IPS-15b (cell line): ENCODE measurements around the gene LPIN1.
"Not testable (repeated sequence)": the region's sequence is repeated elsewhere in the genome, so short reads cannot be mapped to it uniquely, and the experiment has no call there.

Experiments used
- H3K27me3 ChIP-seq: one replicate; pipeline ENCODE4 v1.6.1; 2013; ENCODE audit warnings: low read length; ENCODE audit not compliant: control insufficient read depth, insufficient read depth
- H3K36me3 ChIP-seq: one replicate; pipeline ENCODE4 v1.6.1; 2013; ENCODE audit warnings: low read length; ENCODE audit not compliant: control insufficient read depth, insufficient read depth
- H3K4me1 ChIP-seq: one replicate; pipeline ENCODE4 v1.6.1; 2013; ENCODE audit warnings: mild to moderate bottlenecking, low read length; ENCODE audit not compliant: control insufficient read depth, insufficient read depth
- H3K4me3 ChIP-seq: one replicate; pipeline ENCODE4 v1.5.1; 2013; ENCODE audit warnings: low read depth, low read length
- H3K9ac ChIP-seq: one replicate; pipeline ENCODE4 v1.6.1; 2013; ENCODE audit warnings: low read depth, mild to moderate bottlenecking, low read length
- H3K9me3 ChIP-seq: one replicate; pipeline ENCODE4 v1.6.1; 2013; ENCODE audit warnings: mild to moderate bottlenecking, low read length; ENCODE audit not compliant: control insufficient read depth, insufficient read depth

The LPIN1 gene

GRCh38 chr2:11799826-11800225 lies 53.4 kb downstream of the LPIN1 start:
- Histone ChIP-seq H3K9me3 (no peaks in the 10 kb centered on the region), H3K27me3 (no peaks in the 10 kb centered on the region), H3K36me3 (peaks cover 12% of the 10 kb centered on the region), H3K9ac (no peak overlapping the region), H3K4me1 (no peaks in the 10 kb centered on the region), H3K4me3 (no peak overlapping the region)

- H3K4me1 ChIP-seq, result no peaks in the 10 kb centered on the region
- H3K9me3 ChIP-seq, result no peaks in the 10 kb centered on the region
- no peak overlapping the region for H3K4me3 ChIP-seq
- H3K27me3 ChIP-seq, result no peaks in the 10 kb centered on the region
- H3K36me3 ChIP-seq, result peaks cover 7% of the 10 kb centered on the region
- no peak overlapping the region for H3K9ac ChIP-seq
Measured at GRCh38 chr2:11802782-11803191, 56.4 kb downstream of the LPIN1 start.

DNA sequence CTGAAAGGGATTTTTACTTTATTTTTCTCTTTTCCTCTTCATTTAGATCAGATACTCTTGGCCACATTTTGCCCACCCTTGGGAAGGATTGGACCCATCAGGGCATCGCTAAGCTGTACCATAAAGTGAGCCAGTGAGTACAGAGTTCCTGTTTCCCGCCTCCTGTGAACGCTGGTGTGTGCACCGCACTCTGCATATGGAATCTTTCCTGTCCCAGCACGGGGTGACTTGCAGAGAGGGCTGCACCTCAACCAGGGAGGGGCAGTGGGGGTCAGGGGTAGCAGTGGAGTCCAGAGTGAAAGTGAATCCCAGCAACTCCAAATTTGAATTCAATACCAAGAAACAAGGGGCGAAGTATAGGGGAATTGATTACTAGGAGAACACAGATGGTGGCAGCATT lies 58.6 kb downstream of the LPIN1 start:
- H3K9ac ChIP-seq, result no peak overlapping the region
- no peaks in the 10 kb centered on the region for H3K4me1 ChIP-seq

GRCh38 chr2:11805920-11806319 lies 59.5 kb downstream of the LPIN1 start:
- Histone ChIP-seq H3K36me3 (peaks cover 10% of the 10 kb centered on the region), H3K4me1 (no peaks in the 10 kb centered on the region), H3K9me3 (no peaks in the 10 kb centered on the region), H3K9ac (no peak overlapping the region), H3K4me3 (no peak overlapping the region), H3K27me3 (no peaks in the 10 kb centered on the region)

More for the DNA sequence above, 58.6 kb downstream of the LPIN1 start:
- no peaks in the 10 kb centered on the region for H3K27me3 ChIP-seq
- no peak overlapping the region for H3K4me3 ChIP-seq
- no peaks in the 10 kb centered on the region for H3K9me3 ChIP-seq
- H3K36me3 ChIP-seq, result peaks cover 10% of the 10 kb centered on the region

- H3K27me3 ChIP-seq, result no peaks in the 10 kb centered on the region
- no peaks in the 10 kb centered on the region for H3K4me1 ChIP-seq
- H3K4me3 ChIP-seq, result no peak overlapping the region
- peaks cover 10% of the 10 kb centered on the region for H3K36me3 ChIP-seq
- H3K9me3 ChIP-seq, result no peaks in the 10 kb centered on the region
- H3K9ac ChIP-seq, result no peak overlapping the region
Measured at GRCh38 chr2:11807156-11808015, 61.0 kb downstream of the LPIN1 start.

DNA sequence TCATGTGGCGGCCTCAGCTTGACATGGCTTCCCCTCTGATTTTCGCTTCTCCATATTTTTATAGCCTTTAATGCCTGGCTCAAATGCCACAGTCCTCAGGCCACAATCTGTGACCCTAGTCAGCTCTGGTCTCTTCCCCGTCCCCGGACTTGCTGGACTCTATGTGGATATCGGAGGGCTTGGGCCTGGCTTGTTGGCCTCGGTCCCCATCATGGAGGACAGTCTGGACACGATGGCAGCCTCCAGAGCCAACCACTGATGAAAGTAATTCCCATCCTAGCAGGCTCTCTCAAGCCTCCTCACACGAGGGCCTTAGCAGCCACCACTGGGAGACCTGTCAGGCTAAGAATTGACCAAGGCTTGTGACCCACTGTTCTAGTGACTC lies 61.6 kb downstream of the LPIN1 start:
- Histone ChIP-seq H3K27me3 (no peaks in the 10 kb centered on the region), H3K4me1 (no peaks in the 10 kb centered on the region), H3K9me3 (no peaks in the 10 kb centered on the region), H3K4me3 (no peak overlapping the region), H3K9ac (no peak overlapping the region), H3K36me3 (peaks cover 10% of the 10 kb centered on the region)

DNA sequence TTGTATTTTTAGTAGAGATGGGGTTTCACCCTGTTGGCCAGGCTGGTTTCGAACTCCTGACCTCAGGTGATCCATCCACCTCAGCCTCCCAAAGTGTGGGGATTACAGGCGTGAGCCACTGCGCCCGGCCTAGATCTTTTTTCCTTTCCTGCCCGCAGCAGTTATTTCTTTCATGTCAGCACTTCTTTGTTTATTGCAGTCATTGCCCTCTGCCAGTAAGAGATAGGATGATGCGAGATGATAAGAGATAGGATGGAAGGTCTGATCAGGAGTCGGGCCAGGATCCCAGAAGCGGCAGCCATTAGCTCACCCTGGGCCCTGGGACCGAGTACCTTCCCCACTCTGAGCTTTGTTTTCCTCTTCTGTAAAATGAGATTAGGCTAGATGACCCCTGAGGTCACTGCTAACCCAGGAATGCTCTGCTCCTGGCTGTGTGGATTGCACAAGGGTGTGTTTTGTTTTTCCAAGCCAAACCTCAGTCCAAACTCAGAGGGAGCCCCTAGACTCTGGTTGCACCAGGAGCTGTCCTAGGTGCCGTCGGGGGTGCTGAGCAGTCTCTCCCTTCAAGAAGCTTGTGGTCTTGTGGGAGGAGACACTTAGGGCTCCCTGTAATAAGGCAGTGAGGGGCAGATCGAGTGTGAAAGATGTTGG lies 63.3 kb downstream of the LPIN1 start:
- Histone ChIP-seq H3K4me1 (no peaks in the 10 kb centered on the region), H3K4me3 (no peak overlapping the region), H3K9ac (no peak overlapping the region), H3K9me3 (no peaks in the 10 kb centered on the region), H3K36me3 (peaks cover 10% of the 10 kb centered on the region), H3K27me3 (no peaks in the 10 kb centered on the region)

- no peaks in the 10 kb centered on the region for H3K4me1 ChIP-seq
- H3K4me3 ChIP-seq, result no peak overlapping the region
- H3K36me3 ChIP-seq, result peaks cover 14% of the 10 kb centered on the region
- H3K9ac ChIP-seq, result no peak overlapping the region
- H3K27me3 ChIP-seq, result no peaks in the 10 kb centered on the region
- H3K9me3 ChIP-seq, result no peaks in the 10 kb centered on the region
Measured at GRCh38 chr2:11810237-11810977, 64.0 kb downstream of the LPIN1 start.

GRCh38 chr2:11811036-11811654 lies 64.7 kb downstream of the LPIN1 start:
- no peaks in the 10 kb centered on the region for H3K4me1 ChIP-seq
- peaks cover 11% of the 10 kb centered on the region for H3K36me3 ChIP-seq
- no peaks in the 10 kb centered on the region for H3K9me3 ChIP-seq
- no peaks in the 10 kb centered on the region for H3K27me3 ChIP-seq
- H3K4me3 ChIP-seq, result no peak overlapping the region
- H3K9ac ChIP-seq, result no peak overlapping the region

- Histone ChIP-seq H3K36me3 (peaks cover 13% of the 10 kb centered on the region), H3K27me3 (no peaks in the 10 kb centered on the region), H3K4me1 (no peaks in the 10 kb centered on the region), H3K4me3 (no peak overlapping the region), H3K9ac (no peak overlapping the region), H3K9me3 (no peaks in the 10 kb centered on the region)
Measured at GRCh38 chr2:11812466-11813248, 66.2 kb downstream of the LPIN1 start.

- not testable (repeated sequence) for H3K27me3 ChIP-seq, H3K4me3 ChIP-seq, H3K9ac ChIP-seq, H3K4me1 ChIP-seq, H3K9me3 ChIP-seq, H3K36me3 ChIP-seq
Measured at GRCh38 chr2:11813345-11813744, 66.9 kb downstream of the LPIN1 start.
